ENCODE data around the gene CD84.

CD84 gene

GRCh38 chr1:160625321-160625720 lies 46.0 kb upstream of the CD84 start:
- no peak for TF ChIP-seq CTCF (IDR thresholded peaks at IDR 0.05; ENCODE audit: low read depth, low read length, missing control alignments)
- H3K27me3 ChIP-seq (replicated peaks) = no peaks in the 10 kb centered on the region
- no peak overlapping the region for H3K27ac ChIP-seq
- H3K4me3 ChIP-seq (ENCODE audit: low read depth, low read length) = no peak overlapping the region
- H3K36me3 ChIP-seq (replicated peaks) = no peaks in the 10 kb centered on the region
- in situ Hi-C loops (cut with HindIII; ENCODE audit: low pct_ligation_motif_present, low sequenced_read_pairs) = no loop called here
- DNase-seq = no peak

GRCh38 chr1:160624464-160624863 lies 45.2 kb upstream of the CD84 start:
- DNase-seq = no peak
- Histone ChIP-seq H3K27ac (no peak overlapping the region), H3K4me3 (ENCODE audit: low read depth, low read length) (no peak overlapping the region), H3K27me3 (replicated peaks) (no peaks in the 10 kb centered on the region), H3K36me3 (replicated peaks) (no peaks in the 10 kb centered on the region)
- in situ Hi-C loops (cut with HindIII; ENCODE audit: low pct_ligation_motif_present, low sequenced_read_pairs) = no loop called here
- TF ChIP-seq CTCF (IDR thresholded peaks at IDR 0.05; ENCODE audit: low read depth, low read length, missing control alignments) = no peak

- no peak overlapping the region for H3K4me3 ChIP-seq (ENCODE audit: low read depth, low read length)
- no peak overlapping the region for H3K27ac ChIP-seq
- no peaks in the 10 kb centered on the region for H3K36me3 ChIP-seq (replicated peaks)
- no peaks in the 10 kb centered on the region for H3K27me3 ChIP-seq (replicated peaks)
- no peak for DNase-seq
- in situ Hi-C loops (cut with HindIII; ENCODE audit: low pct_ligation_motif_present, low sequenced_read_pairs) = no loop called here
- TF ChIP-seq CTCF (IDR thresholded peaks at IDR 0.05; ENCODE audit: low read depth, low read length, missing control alignments) = no peak
Measured at GRCh38 chr1:160623862-160624261, 44.6 kb upstream of the CD84 start.

GRCh38 chr1:160623227-160623633 lies 43.9 kb upstream of the CD84 start:
- no peak for DNase-seq
- Histone ChIP-seq H3K36me3 (replicated peaks) (no peaks in the 10 kb centered on the region), H3K4me3 (ENCODE audit: low read depth, low read length) (no peak overlapping the region), H3K27me3 (replicated peaks) (no peaks in the 10 kb centered on the region), H3K27ac (no peak overlapping the region)
- in situ Hi-C loops (cut with HindIII; ENCODE audit: low pct_ligation_motif_present, low sequenced_read_pairs) = no loop called here
- TF ChIP-seq CTCF (IDR thresholded peaks at IDR 0.05; ENCODE audit: low read depth, low read length, missing control alignments) = no peak

- Histone ChIP-seq H3K36me3 (replicated peaks) (no peaks in the 10 kb centered on the region), H3K27me3 (replicated peaks) (no peaks in the 10 kb centered on the region), H3K4me3 (ENCODE audit: low read depth, low read length) (no peak overlapping the region), H3K27ac (no peak overlapping the region)
- DNase-seq = no peak
- in situ Hi-C loops (cut with HindIII; ENCODE audit: low pct_ligation_motif_present, low sequenced_read_pairs) = no loop called here
- no peak for TF ChIP-seq CTCF (IDR thresholded peaks at IDR 0.05; ENCODE audit: low read depth, low read length, missing control alignments)
Measured at GRCh38 chr1:160622501-160623226, 43.4 kb upstream of the CD84 start.

All from brain microvascular endothelial cell (primary cell).